ENCODE data around the gene CRLF3. TPM values are rescaled to one million over a fixed set of nuclear protein-coding genes. Genes with fewer than 3 reads are reported as not detected.

CRLF3 gene
- total and polyA plus RNA-seq, 2 donors (not counting 1 experiment from before 2014, with no cell fraction given) = 31.6 to 83.2 TPM

GRCh38 chr17:30796016-30796415, 28.5 kb downstream of the CRLF3 start:
- WGBS (ENCODE audit: insufficient coverage) = no CpG with 5 or more reads among the region's 4 CpGs
- H2AFZ ChIP-seq (ENCODE audit: insufficient read depth, low read depth, low read length, poor library complexity, severe bottlenecking) = no peak overlapping the region
- no peak overlapping the region for H3K27ac ChIP-seq (ENCODE audit: low read length in 2 of 2)
- intact Hi-C loops (cut with micrococcal nuclease) = no loop called here
- H3K4me1 Mint-ChIP-seq = no peaks in the 10 kb centered on the region
- no peak overlapping the region for H3K4me3 Mint-ChIP-seq
- no peaks in the 10 kb centered on the region for H3K27me3 Mint-ChIP-seq
- DNase-seq (no peak), ATAC-seq (ENCODE audit: low read depth) (no peak)
- H3K9me3 ChIP-seq (ENCODE audit: control extremely low read depth in 1 of 3, control insufficient read depth in 2 of 3, insufficient read depth in 1 of 3, low read length in 2 of 3) = no peaks in the 10 kb centered on the region
- no peak overlapping the region for H3K4me3 ChIP-seq (ENCODE audit: control extremely low read depth in 1 of 5, extremely low read depth in 1 of 5, insufficient read depth in 1 of 5, low read depth in 2 of 5, low read length in 4 of 5)
- H3K9me3 Mint-ChIP-seq (ENCODE audit: insufficient read depth) = no peaks in the 10 kb centered on the region
- CTCF ChIA-PET = no interaction called here
- TF ChIP-seq CTCF (IDR thresholded peaks at IDR 0.05) (no peak), EZH2 (IDR thresholded peaks at IDR 0.05; ENCODE audit: borderline replicate concordance, insufficient read depth, low read depth, low read length, poor library complexity, severe bottlenecking) (no peak)
- no peaks in the 10 kb centered on the region for H4K20me1 ChIP-seq (ENCODE audit: control insufficient read depth, insufficient read depth, low read length, poor library complexity, severe bottlenecking)
- H3K79me2 ChIP-seq (ENCODE audit: control insufficient read depth, insufficient read depth, low read length) = peaks cover 12% of the 10 kb centered on the region
- no peak overlapping the region for H3K4me2 ChIP-seq (replicated peaks; ENCODE audit: low read depth, low read length, poor library complexity, severe bottlenecking)
- no peaks in the 10 kb centered on the region for H3K27me3 ChIP-seq (replicated peaks in 1 of 4; ENCODE audit: control extremely low read depth in 1 of 4, control insufficient read depth in 3 of 4, insufficient read depth in 4 of 4, low read length in 3 of 4)
- H3K4me1 ChIP-seq (ENCODE audit: control insufficient read depth in 2 of 2, insufficient read depth in 2 of 2, low read length in 2 of 2) = no peaks in the 10 kb centered on the region
- H3K9ac ChIP-seq (ENCODE audit: low read length) = no peak overlapping the region
- peaks cover 9 to 78% of the 10 kb centered on the region in 2 experiments for H3K36me3 ChIP-seq (replicated peaks in 1 of 2; ENCODE audit: control extremely low read depth in 1 of 2, control insufficient read depth in 1 of 2, extremely low read depth in 1 of 2, insufficient read depth in 2 of 2, low read length in 1 of 2)
- H3K27ac Mint-ChIP-seq = no peak overlapping the region
- POLR2A ChIA-PET = interaction anchor here (0.6 kb wide), 1 partner anchor 432 kb away, joined by 5 read pairs; no protein-coding TSS in a partner anchor

- H3K9ac ChIP-seq (ENCODE audit: low read length) = no peak overlapping the region
- DNase-seq = no peak
- Mint-ChIP-seq H3K27ac (no peak overlapping the region), H3K4me3 (no peak overlapping the region), H3K9me3 (ENCODE audit: insufficient read depth) (no peaks in the 10 kb centered on the region), H3K4me1 (no peaks in the 10 kb centered on the region), H3K27me3 (no peaks in the 10 kb centered on the region)
- no peak for ATAC-seq (ENCODE audit: low read depth)
- no peaks in the 10 kb centered on the region for H3K9me3 ChIP-seq (ENCODE audit: control extremely low read depth in 1 of 3, control insufficient read depth in 2 of 3, insufficient read depth in 1 of 3, low read length in 2 of 3)
- intact Hi-C loops (cut with micrococcal nuclease) = no loop called here
- H3K27ac ChIP-seq (ENCODE audit: low read length in 2 of 2) = peak overlapping the region in 1 of 2 donors; percentile 36
- POLR2A ChIA-PET = no interaction called here
- CTCF ChIA-PET = no interaction called here
- H3K36me3 ChIP-seq (replicated peaks in 1 of 2; ENCODE audit: control extremely low read depth in 1 of 2, control insufficient read depth in 1 of 2, extremely low read depth in 1 of 2, insufficient read depth in 2 of 2, low read length in 1 of 2) = peaks cover 9 to 75% of the 10 kb centered on the region in 2 experiments
- H2AFZ ChIP-seq (ENCODE audit: insufficient read depth, low read depth, low read length, poor library complexity, severe bottlenecking) = no peak overlapping the region
- no peaks in the 10 kb centered on the region for H3K4me1 ChIP-seq (ENCODE audit: control insufficient read depth in 2 of 2, insufficient read depth in 2 of 2, low read length in 2 of 2)
- no peaks in the 10 kb centered on the region for H4K20me1 ChIP-seq (ENCODE audit: control insufficient read depth, insufficient read depth, low read length, poor library complexity, severe bottlenecking)
- no peak for TF ChIP-seq EZH2 (IDR thresholded peaks at IDR 0.05; ENCODE audit: borderline replicate concordance, insufficient read depth, low read depth, low read length, poor library complexity, severe bottlenecking)
- TF ChIP-seq CTCF (IDR thresholded peaks at IDR 0.05) = no peak
- no peak overlapping the region for H3K4me3 ChIP-seq (ENCODE audit: control extremely low read depth in 1 of 5, extremely low read depth in 1 of 5, insufficient read depth in 1 of 5, low read depth in 2 of 5, low read length in 4 of 5)
- H3K4me2 ChIP-seq (replicated peaks; ENCODE audit: low read depth, low read length, poor library complexity, severe bottlenecking) = no peak overlapping the region
- H3K79me2 ChIP-seq (ENCODE audit: control insufficient read depth, insufficient read depth, low read length) = peaks cover 7% of the 10 kb centered on the region
- H3K27me3 ChIP-seq (replicated peaks in 1 of 4; ENCODE audit: control extremely low read depth in 1 of 4, control insufficient read depth in 3 of 4, insufficient read depth in 4 of 4, low read length in 3 of 4) = no peaks in the 10 kb centered on the region
- WGBS (ENCODE audit: insufficient coverage) = 100% methylated on average over 2 of the region's 5 CpGs
Measured at GRCh38 chr17:30794372-30794771, 30.1 kb downstream of the CRLF3 start.

All from B cell (primary cell).